HL-60 (cell line): ENCODE results near the gene PAPPA.

Experiments
- DNase-seq, 2 experiments: peaks; one replicate each; pipeline ENCODE4 v3.0.0-alpha.2; 2010 to 2020; ENCODE audit warnings: low read depth in 1 of 2, low spot score in 1 of 2
- H3K27ac ChIP-seq: fragments of 250-450 bp; sonication (Bioruptor Pico); replicated peaks from 2 replicates; pipeline ENCODE4 v1.5.1; 2020; ENCODE audit warnings: mild to moderate bottlenecking, moderate library complexity
- H3K27me3 ChIP-seq: fragments of 250-450 bp; sonication (Bioruptor Pico); 2 replicates; pipeline ENCODE4 v1.5.1; 2021; ENCODE audit warnings: mild to moderate bottlenecking, moderate library complexity; ENCODE audit not compliant: insufficient read depth, poor library complexity, severe bottlenecking
- H3K4me3 ChIP-seq: replicated peaks from 2 replicates; pipeline ENCODE4 v1.5.1; 2011; ENCODE audit warnings: mild to moderate bottlenecking, control low read depth, low read length; ENCODE audit not compliant: insufficient read depth
- GABPA ChIP-seq: IDR thresholded peaks from 2 replicates; pipeline ENCODE4 v1.6.1; 2012; ENCODE audit warnings: low read depth
- POLR2AphosphoS5 ChIP-seq: IDR thresholded peaks from 2 replicates; pipeline ENCODE4 v1.6.1; 2012; ENCODE audit warnings: low read depth
- SPI1 ChIP-seq: IDR thresholded peaks from 2 replicates; pipeline ENCODE4 v1.6.1; 2012; ENCODE audit warnings: low read depth, mild to moderate bottlenecking, borderline replicate concordance
- TF ChIP-seq, protein P1 (sequence below): IDR thresholded peaks from 2 replicates; pipeline ENCODE4 v1.6.1; 2012; ENCODE audit warnings: low read depth; ENCODE audit not compliant: insufficient replicate concordance
- TF ChIP-seq, protein P2 (sequence below): IDR thresholded peaks from one replicate; pipeline ENCODE4 v1.5.1; 2011; ENCODE audit warnings: low read length, control low read depth, inconsistent platforms; ENCODE audit not compliant: insufficient read depth

Gene PAPPA

GRCh38 chr9:116137581-116137980, 16.0 kb upstream of the PAPPA start:
- no peak overlapping the region for H3K27ac ChIP-seq
- no peak overlapping the region for H3K4me3 ChIP-seq
- no peaks in the 10 kb centered on the region for H3K27me3 ChIP-seq
- no peak for TF ChIP-seq SPI1
- TF ChIP-seq GABPA, result no peak
- TF ChIP-seq, protein P1, sequence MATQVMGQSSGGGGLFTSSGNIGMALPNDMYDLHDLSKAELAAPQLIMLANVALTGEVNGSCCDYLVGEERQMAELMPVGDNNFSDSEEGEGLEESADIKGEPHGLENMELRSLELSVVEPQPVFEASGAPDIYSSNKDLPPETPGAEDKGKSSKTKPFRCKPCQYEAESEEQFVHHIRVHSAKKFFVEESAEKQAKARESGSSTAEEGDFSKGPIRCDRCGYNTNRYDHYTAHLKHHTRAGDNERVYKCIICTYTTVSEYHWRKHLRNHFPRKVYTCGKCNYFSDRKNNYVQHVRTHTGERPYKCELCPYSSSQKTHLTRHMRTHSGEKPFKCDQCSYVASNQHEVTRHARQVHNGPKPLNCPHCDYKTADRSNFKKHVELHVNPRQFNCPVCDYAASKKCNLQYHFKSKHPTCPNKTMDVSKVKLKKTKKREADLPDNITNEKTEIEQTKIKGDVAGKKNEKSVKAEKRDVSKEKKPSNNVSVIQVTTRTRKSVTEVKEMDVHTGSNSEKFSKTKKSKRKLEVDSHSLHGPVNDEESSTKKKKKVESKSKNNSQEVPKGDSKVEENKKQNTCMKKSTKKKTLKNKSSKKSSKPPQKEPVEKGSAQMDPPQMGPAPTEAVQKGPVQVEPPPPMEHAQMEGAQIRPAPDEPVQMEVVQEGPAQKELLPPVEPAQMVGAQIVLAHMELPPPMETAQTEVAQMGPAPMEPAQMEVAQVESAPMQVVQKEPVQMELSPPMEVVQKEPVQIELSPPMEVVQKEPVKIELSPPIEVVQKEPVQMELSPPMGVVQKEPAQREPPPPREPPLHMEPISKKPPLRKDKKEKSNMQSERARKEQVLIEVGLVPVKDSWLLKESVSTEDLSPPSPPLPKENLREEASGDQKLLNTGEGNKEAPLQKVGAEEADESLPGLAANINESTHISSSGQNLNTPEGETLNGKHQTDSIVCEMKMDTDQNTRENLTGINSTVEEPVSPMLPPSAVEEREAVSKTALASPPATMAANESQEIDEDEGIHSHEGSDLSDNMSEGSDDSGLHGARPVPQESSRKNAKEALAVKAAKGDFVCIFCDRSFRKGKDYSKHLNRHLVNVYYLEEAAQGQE, result no peak
- TF ChIP-seq, protein P2, sequence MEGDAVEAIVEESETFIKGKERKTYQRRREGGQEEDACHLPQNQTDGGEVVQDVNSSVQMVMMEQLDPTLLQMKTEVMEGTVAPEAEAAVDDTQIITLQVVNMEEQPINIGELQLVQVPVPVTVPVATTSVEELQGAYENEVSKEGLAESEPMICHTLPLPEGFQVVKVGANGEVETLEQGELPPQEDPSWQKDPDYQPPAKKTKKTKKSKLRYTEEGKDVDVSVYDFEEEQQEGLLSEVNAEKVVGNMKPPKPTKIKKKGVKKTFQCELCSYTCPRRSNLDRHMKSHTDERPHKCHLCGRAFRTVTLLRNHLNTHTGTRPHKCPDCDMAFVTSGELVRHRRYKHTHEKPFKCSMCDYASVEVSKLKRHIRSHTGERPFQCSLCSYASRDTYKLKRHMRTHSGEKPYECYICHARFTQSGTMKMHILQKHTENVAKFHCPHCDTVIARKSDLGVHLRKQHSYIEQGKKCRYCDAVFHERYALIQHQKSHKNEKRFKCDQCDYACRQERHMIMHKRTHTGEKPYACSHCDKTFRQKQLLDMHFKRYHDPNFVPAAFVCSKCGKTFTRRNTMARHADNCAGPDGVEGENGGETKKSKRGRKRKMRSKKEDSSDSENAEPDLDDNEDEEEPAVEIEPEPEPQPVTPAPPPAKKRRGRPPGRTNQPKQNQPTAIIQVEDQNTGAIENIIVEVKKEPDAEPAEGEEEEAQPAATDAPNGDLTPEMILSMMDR, result no peak
- TF ChIP-seq POLR2AphosphoS5, result no peak
- no peak for DNase-seq

GRCh38 chr9:116141864-116142561, 11.6 kb upstream of the PAPPA start:
- no peak overlapping the region for H3K4me3 ChIP-seq
- DNase-seq, result no peak
- H3K27me3 ChIP-seq, result no peaks in the 10 kb centered on the region
- no peak overlapping the region for H3K27ac ChIP-seq
- TF ChIP-seq, protein P2, result no peak
- TF ChIP-seq, protein P1, result no peak
- TF ChIP-seq POLR2AphosphoS5, result no peak
- no peak for TF ChIP-seq SPI1
- TF ChIP-seq GABPA, result no peak

DNA sequence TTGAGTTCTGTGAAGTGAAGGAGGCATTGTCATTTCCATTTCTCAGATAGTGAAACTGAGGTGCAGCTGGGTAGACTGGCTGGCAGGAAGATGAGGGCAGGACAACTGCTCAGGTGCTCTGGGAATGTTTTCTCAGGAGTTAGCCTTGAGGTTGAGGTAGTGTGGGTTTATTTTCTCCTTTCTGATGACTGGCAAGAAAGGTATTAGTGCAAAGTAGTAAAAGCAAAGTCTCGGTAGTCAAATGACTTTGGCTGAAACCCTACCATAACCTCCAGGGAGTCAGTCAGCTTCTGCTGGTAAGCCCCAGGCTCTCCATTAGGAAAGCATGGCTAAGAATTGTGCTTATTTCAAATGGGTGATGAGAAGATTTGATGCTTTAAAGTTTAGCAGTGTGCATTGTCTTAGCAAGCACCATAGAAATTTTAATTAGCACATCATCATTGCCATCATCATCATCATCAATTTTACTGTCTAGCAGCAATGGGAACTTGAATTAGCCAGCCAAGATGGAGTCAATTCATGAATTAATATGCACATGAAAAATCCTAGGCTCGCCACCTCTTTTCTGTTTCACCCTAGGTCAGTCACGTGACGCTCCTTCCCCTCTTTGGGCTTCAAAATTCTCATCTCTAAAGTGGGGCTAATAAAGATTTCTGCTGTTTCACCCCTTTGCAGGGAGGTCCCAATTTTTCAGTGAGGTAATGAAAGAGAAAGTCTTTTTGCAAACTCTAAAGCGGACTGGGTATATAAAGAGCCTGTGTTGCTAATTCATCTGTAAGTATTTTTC, 10.7 kb upstream of the PAPPA start:
- Histone ChIP-seq H3K4me3 (no peak overlapping the region), H3K27me3 (no peaks in the 10 kb centered on the region), H3K27ac (no peak overlapping the region)
- no peak for DNase-seq
- TF ChIP-seq POLR2AphosphoS5, result no peak
- no peak for TF ChIP-seq SPI1
- no peak for TF ChIP-seq GABPA
- TF ChIP-seq, protein P1, result no peak
- TF ChIP-seq, protein P2, result no peak
